Measurements from ENCODE around the gene SYT5.

GRCh38 chr19:55220525-55220924 lies 40.4 kb upstream of the SYT5 start:
- TF ChIP-seq POLR2A (IDR thresholded peaks at IDR 0.05): no peak
- no peak for TF ChIP-seq POLR2AphosphoS5 (IDR thresholded peaks at IDR 0.05)

Measured in prostate gland (tissue), 1 donor.